ENCODE data around the gene SETD5. TPM values are rescaled to one million over a fixed set of nuclear protein-coding genes. Genes with fewer than 3 reads are reported as not detected.

SETD5 gene
- total RNA-seq, 1 donor from 2014 or later = 198 TPM

- H3F3A ChIP-seq (ENCODE audit: low read depth) = peaks cover 91% of the 10 kb centered on the region
- H2AFZ ChIP-seq (replicated peaks) = no peak overlapping the region
- peaks cover 43% of the 10 kb centered on the region for H4K20me1 ChIP-seq (ENCODE audit: low read depth)
- no peak for TF ChIP-seq EZH2phosphoT487 (IDR thresholded peaks at IDR 0.05)
- no peak for TF ChIP-seq CTCF (IDR thresholded peaks at IDR 0.05)
- TF ChIP-seq EZH2 (IDR thresholded peaks at IDR 0.05) = no peak
- no peaks in the 10 kb centered on the region for H3K9me3 ChIP-seq (ENCODE audit: low read depth)
- DNase-seq (ENCODE audit: low spot score) = no peak
- no peaks in the 10 kb centered on the region for H3K4me1 ChIP-seq
- Mint-ChIP-seq H3K4me3 (no peak overlapping the region), H3K27ac (no peak overlapping the region), H3K27me3 (ENCODE audit: insufficient read depth, low read depth) (no peaks in the 10 kb centered on the region), H3K36me3 (peaks cover 36% of the 10 kb centered on the region), H3K4me1 (peaks cover 3% of the 10 kb centered on the region), H3K9me3 (no peaks in the 10 kb centered on the region)
- H3K9ac ChIP-seq = no peak overlapping the region
- H3K4me3 ChIP-seq = no peak overlapping the region
- H3K4me2 ChIP-seq = no peak overlapping the region
- peak overlapping the region; percentile 21 for H3K27ac ChIP-seq
- H3K27me3 ChIP-seq = no peaks in the 10 kb centered on the region
- H3K79me2 ChIP-seq (ENCODE audit: low read depth) = peaks cover 41% of the 10 kb centered on the region
- H3K36me3 ChIP-seq = peaks cover 33% of the 10 kb centered on the region
Measured at GRCh38 chr3:9386501-9387321, 10.7 kb upstream of the SETD5 start.

- peaks cover 49% of the 10 kb centered on the region for H4K20me1 ChIP-seq (ENCODE audit: low read depth)
- Mint-ChIP-seq H3K36me3 (peaks cover 39% of the 10 kb centered on the region), H3K27me3 (ENCODE audit: insufficient read depth, low read depth) (no peaks in the 10 kb centered on the region), H3K9me3 (no peaks in the 10 kb centered on the region), H3K27ac (no peak overlapping the region), H3K4me3 (no peak overlapping the region), H3K4me1 (peaks cover 3% of the 10 kb centered on the region)
- H3K9ac ChIP-seq = no peak overlapping the region
- H3K27ac ChIP-seq = peak overlapping the region; percentile 21
- no peaks in the 10 kb centered on the region for H3K4me1 ChIP-seq
- H3K4me3 ChIP-seq = no peak overlapping the region
- TF ChIP-seq EZH2 (IDR thresholded peaks at IDR 0.05) (no peak), CTCF (IDR thresholded peaks at IDR 0.05) (no peak), EZH2phosphoT487 (IDR thresholded peaks at IDR 0.05) (no peak)
- no peak overlapping the region for H3K4me2 ChIP-seq
- DNase-seq (ENCODE audit: low spot score) = no peak
- H3K79me2 ChIP-seq (ENCODE audit: low read depth) = peaks cover 47% of the 10 kb centered on the region
- no peak overlapping the region for H2AFZ ChIP-seq (replicated peaks)
- peaks cover 39% of the 10 kb centered on the region for H3K36me3 ChIP-seq
- no peaks in the 10 kb centered on the region for H3K27me3 ChIP-seq
- no peaks in the 10 kb centered on the region for H3K9me3 ChIP-seq (ENCODE audit: low read depth)
- H3F3A ChIP-seq (ENCODE audit: low read depth) = peaks cover 96% of the 10 kb centered on the region
Measured at GRCh38 chr3:9387322-9387655, 10.1 kb upstream of the SETD5 start.

GRCh38 chr3:9388142-9388541 is 9.3 kb upstream of the SETD5 start:
- Mint-ChIP-seq H3K27ac (no peak overlapping the region), H3K27me3 (ENCODE audit: insufficient read depth, low read depth) (no peaks in the 10 kb centered on the region), H3K9me3 (no peaks in the 10 kb centered on the region), H3K4me1 (peaks cover 5% of the 10 kb centered on the region), H3K36me3 (peaks cover 39% of the 10 kb centered on the region), H3K4me3 (no peak overlapping the region)
- Histone ChIP-seq H2AFZ (replicated peaks) (no peak overlapping the region), H3K4me1 (no peaks in the 10 kb centered on the region), H3K36me3 (peaks cover 48% of the 10 kb centered on the region), H3K9ac (no peak overlapping the region), H3K4me2 (no peak overlapping the region), H4K20me1 (ENCODE audit: low read depth) (peaks cover 57% of the 10 kb centered on the region), H3K27me3 (no peaks in the 10 kb centered on the region), H3K9me3 (ENCODE audit: low read depth) (no peaks in the 10 kb centered on the region), H3K27ac (no peak overlapping the region), H3K79me2 (ENCODE audit: low read depth) (peaks cover 56% of the 10 kb centered on the region), H3F3A (ENCODE audit: low read depth) (peaks cover 100% of the 10 kb centered on the region), H3K4me3 (no peak overlapping the region)
- no peak for DNase-seq (ENCODE audit: low spot score)
- TF ChIP-seq EZH2 (IDR thresholded peaks at IDR 0.05) (no peak), EZH2phosphoT487 (IDR thresholded peaks at IDR 0.05) (no peak), CTCF (IDR thresholded peaks at IDR 0.05) (no peak)

All from neural progenitor cell (in vitro differentiated cells).